ENCODE measurements around the gene COL2A1. TPM values are rescaled to one million over a fixed set of nuclear protein-coding genes. Genes with fewer than 3 reads are reported as not detected.

COL2A1 gene
- total RNA-seq, 2 donors from 2014 or later: not detected

DNA sequence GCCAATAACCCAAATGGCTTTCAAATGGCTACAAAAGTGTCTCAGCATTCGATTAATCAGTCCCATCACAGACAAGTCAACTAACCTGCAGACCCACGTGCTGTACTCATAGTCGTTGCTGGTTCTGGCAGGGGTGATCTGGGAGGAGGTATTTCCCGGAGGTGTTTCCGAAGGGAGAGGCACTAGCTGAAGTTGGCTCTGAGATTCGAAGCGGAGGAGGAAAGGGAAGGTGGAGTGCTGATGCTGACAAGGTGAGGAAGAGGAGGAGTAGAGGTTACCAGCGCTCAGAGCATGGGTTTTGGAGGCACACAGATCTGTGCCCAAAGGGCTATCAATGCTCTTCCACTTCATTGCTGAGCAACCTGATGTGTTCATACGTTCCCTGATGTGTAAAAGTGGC is 20.5 kb upstream of the COL2A1 start:
- no peak for TF ChIP-seq POLR2A (IDR thresholded peaks at IDR 0.05)
- TF ChIP-seq, protein P1, sequence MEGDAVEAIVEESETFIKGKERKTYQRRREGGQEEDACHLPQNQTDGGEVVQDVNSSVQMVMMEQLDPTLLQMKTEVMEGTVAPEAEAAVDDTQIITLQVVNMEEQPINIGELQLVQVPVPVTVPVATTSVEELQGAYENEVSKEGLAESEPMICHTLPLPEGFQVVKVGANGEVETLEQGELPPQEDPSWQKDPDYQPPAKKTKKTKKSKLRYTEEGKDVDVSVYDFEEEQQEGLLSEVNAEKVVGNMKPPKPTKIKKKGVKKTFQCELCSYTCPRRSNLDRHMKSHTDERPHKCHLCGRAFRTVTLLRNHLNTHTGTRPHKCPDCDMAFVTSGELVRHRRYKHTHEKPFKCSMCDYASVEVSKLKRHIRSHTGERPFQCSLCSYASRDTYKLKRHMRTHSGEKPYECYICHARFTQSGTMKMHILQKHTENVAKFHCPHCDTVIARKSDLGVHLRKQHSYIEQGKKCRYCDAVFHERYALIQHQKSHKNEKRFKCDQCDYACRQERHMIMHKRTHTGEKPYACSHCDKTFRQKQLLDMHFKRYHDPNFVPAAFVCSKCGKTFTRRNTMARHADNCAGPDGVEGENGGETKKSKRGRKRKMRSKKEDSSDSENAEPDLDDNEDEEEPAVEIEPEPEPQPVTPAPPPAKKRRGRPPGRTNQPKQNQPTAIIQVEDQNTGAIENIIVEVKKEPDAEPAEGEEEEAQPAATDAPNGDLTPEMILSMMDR (IDR thresholded peaks at IDR 0.05): no peak
- Histone ChIP-seq H3K27ac (no peak overlapping the region), H3K27me3 (no peaks in the 10 kb centered on the region), H3K9me3 (no peaks in the 10 kb centered on the region), H3K4me1 (no peaks in the 10 kb centered on the region), H3K36me3 (replicated peaks in 1 of 2; ENCODE audit: insufficient read depth in 1 of 2, low read depth in 2 of 2) (no peaks in the 10 kb centered on the region), H3K4me3 (no peak overlapping the region)
- DNase-seq (no peak), ATAC-seq (no peak)
- WGBS, 2 donors: 71 to 73% methylated on average over 9 of the region's 9 CpGs
- intact Hi-C loops (cut with DNase I): no loop called here

DNA sequence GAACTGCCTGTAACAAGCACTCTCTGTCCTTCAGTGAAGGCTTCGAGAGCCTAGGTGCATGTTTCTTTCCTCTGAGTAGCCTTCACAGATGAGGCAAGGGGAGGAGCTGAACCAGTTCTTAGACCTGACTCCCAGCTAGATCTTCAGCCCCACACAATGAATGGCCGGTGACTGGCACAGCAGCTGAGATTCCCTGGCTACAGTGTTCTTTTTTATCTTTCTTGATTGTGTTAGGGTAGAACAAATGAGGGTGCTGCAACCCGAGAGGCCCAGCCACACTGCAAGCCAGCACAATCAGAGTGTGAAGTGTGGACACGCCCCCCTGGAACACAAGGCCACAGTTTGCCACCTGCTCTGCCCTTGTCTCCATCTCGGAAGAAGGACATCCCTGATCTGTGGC is 19.1 kb upstream of the COL2A1 start:
- WGBS, 2 donors: 20 to 28% methylated on average over 5 of the region's 5 CpGs
- Histone ChIP-seq H3K36me3 (replicated peaks in 1 of 2; ENCODE audit: insufficient read depth in 1 of 2, low read depth in 2 of 2) (no peaks in the 10 kb centered on the region), H3K4me3 (no peak overlapping the region), H3K4me1 (no peaks in the 10 kb centered on the region), H3K27me3 (no peaks in the 10 kb centered on the region), H3K9me3 (no peaks in the 10 kb centered on the region), H3K27ac (no peak overlapping the region)
- intact Hi-C loops (cut with DNase I): no loop called here
- ATAC-seq (no peak), DNase-seq (peak in 1 of 4 donors; percentile 24)
- TF ChIP-seq, protein P1 (IDR thresholded peaks at IDR 0.05): no peak
- TF ChIP-seq POLR2A (IDR thresholded peaks at IDR 0.05): no peak

DNA sequence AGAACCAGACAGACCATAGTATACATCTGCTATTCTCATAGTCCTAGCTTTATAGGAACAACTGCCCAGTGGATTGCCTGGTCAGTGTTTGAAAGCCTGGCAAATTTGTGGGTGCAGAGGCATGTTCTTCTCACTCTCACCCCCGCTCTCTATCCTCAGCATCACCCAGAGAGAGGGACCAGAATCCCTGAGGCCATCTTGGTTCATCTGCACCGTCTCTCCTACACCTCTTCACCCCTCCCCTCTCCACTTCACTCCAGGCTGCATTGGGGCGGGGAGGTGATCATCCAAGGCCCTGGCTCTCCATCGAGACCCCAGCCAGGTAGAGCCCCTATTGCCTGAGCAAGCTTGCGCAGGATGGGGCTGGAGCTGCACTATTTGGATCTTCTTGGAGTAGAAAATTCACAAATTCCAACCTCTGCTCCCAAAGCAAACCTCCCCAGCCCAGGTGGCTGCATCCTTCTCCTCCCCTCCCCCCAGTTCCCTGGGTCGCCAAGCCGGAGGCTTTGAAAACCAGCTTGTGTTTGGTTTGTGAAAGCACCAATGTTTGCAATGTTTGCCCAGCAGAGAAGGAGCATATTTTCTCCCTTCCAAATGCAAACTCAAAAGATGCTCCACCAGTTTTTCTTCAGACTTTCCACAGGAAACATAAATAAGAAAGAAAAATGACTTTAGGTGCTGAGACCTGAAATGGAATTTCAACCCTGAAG is 18.6 kb upstream of the COL2A1 start:
- no peaks in the 10 kb centered on the region for H3K27me3 ChIP-seq
- TF ChIP-seq, protein P1 (IDR thresholded peaks at IDR 0.05): no peak
- no peak for TF ChIP-seq POLR2A (IDR thresholded peaks at IDR 0.05)
- H3K27ac ChIP-seq: no peak overlapping the region
- no peak for ATAC-seq
- no peaks in the 10 kb centered on the region for H3K36me3 ChIP-seq (replicated peaks in 1 of 2; ENCODE audit: insufficient read depth in 1 of 2, low read depth in 2 of 2)
- DNase-seq: no peak
- no peaks in the 10 kb centered on the region for H3K4me1 ChIP-seq
- no peak overlapping the region for H3K4me3 ChIP-seq
- intact Hi-C loops (cut with DNase I): no loop called here
- no peaks in the 10 kb centered on the region for H3K9me3 ChIP-seq
- 53 to 63% methylated on average over 7 of the region's 7 CpGs for WGBS, 2 donors

DNA sequence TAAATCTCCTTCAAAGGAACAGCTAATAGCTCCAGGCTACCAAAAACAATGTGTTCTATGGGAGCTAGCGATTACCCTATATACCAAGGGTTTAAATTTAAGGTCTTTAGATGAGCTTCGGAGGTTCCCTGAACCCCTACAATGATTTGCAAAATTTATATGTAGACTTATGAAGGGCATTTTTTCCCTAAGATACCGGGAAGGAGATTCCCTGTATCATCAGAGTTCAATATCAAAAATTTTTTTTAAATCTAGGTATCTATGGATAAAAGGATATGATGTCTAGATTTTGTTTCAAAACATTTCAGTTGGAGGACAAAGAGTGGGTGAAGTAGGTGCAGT is 17.9 kb upstream of the COL2A1 start:
- H3K4me3 ChIP-seq: no peak overlapping the region
- 61 to 73% methylated on average over 3 of the region's 3 CpGs for WGBS, 2 donors
- intact Hi-C loops (cut with DNase I): no loop called here
- no peaks in the 10 kb centered on the region for H3K36me3 ChIP-seq (replicated peaks in 1 of 2; ENCODE audit: insufficient read depth in 1 of 2, low read depth in 2 of 2)
- no peaks in the 10 kb centered on the region for H3K9me3 ChIP-seq
- DNase-seq (no peak), ATAC-seq (no peak)
- H3K4me1 ChIP-seq: no peaks in the 10 kb centered on the region
- TF ChIP-seq, protein P1 (IDR thresholded peaks at IDR 0.05): no peak
- TF ChIP-seq POLR2A (IDR thresholded peaks at IDR 0.05): no peak
- H3K27ac ChIP-seq: no peak overlapping the region
- no peaks in the 10 kb centered on the region for H3K27me3 ChIP-seq
